Measurements from ENCODE around the gene C4B.
"Not testable (repeated sequence)": the region's sequence is repeated elsewhere in the genome, so short reads cannot be mapped to it uniquely, and the experiment has no call there.

C4B gene

GRCh38 chr6:32047084-32047478 is 32.5 kb downstream of the C4B start:
- TF ChIP-seq, protein P1, sequence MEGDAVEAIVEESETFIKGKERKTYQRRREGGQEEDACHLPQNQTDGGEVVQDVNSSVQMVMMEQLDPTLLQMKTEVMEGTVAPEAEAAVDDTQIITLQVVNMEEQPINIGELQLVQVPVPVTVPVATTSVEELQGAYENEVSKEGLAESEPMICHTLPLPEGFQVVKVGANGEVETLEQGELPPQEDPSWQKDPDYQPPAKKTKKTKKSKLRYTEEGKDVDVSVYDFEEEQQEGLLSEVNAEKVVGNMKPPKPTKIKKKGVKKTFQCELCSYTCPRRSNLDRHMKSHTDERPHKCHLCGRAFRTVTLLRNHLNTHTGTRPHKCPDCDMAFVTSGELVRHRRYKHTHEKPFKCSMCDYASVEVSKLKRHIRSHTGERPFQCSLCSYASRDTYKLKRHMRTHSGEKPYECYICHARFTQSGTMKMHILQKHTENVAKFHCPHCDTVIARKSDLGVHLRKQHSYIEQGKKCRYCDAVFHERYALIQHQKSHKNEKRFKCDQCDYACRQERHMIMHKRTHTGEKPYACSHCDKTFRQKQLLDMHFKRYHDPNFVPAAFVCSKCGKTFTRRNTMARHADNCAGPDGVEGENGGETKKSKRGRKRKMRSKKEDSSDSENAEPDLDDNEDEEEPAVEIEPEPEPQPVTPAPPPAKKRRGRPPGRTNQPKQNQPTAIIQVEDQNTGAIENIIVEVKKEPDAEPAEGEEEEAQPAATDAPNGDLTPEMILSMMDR (IDR thresholded peaks at IDR 0.05; ENCODE audit: poor library complexity, severe bottlenecking), result no peak
- Histone ChIP-seq H3K27me3 (ENCODE audit: insufficient read depth, poor library complexity, severe bottlenecking) (no peaks in the 10 kb centered on the region), H3K4me3 (ENCODE audit: severe bottlenecking) (no peak overlapping the region), H3K36me3 (ENCODE audit: low read depth) (no peaks in the 10 kb centered on the region), H3K4me1 (ENCODE audit: insufficient read depth, poor library complexity, severe bottlenecking) (peaks cover 13% of the 10 kb centered on the region), H3K9me3 (ENCODE audit: severe bottlenecking) (no peaks in the 10 kb centered on the region), H3K27ac (ENCODE audit: poor library complexity, severe bottlenecking) (no peak overlapping the region)
- peak; percentile 21; the same call in 2 of the 3 replicates for ATAC-seq (ENCODE audit: low read depth)
- DNase-seq (ENCODE audit: low spot score), result no peak

DNA sequence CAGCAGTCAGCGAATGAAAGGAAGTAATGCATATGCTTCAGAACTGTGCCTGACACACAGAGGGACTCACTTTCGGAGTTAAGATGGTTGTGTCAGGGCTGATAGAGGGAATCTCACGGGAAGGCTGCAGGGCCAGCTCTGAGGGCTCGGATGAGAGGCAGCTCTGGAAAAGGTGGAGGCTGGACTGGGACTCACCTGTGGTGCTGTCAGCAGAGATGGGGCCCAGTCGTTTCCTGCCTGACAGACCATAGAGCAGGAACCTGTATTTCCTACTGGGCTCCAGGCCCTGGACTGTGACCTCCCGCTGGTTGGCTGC is 32.9 kb downstream of the C4B start:
- Histone ChIP-seq H3K36me3 (ENCODE audit: low read depth) (no peaks in the 10 kb centered on the region), H3K4me3 (ENCODE audit: severe bottlenecking) (no peak overlapping the region), H3K4me1 (ENCODE audit: insufficient read depth, poor library complexity, severe bottlenecking) (peaks cover 13% of the 10 kb centered on the region), H3K9me3 (ENCODE audit: severe bottlenecking) (no peaks in the 10 kb centered on the region), H3K27ac (ENCODE audit: poor library complexity, severe bottlenecking) (no peak overlapping the region), H3K27me3 (ENCODE audit: insufficient read depth, poor library complexity, severe bottlenecking) (no peaks in the 10 kb centered on the region)
- TF ChIP-seq, protein P1 (IDR thresholded peaks at IDR 0.05; ENCODE audit: poor library complexity, severe bottlenecking), result no peak
- ATAC-seq (ENCODE audit: low read depth) (no peak), DNase-seq (ENCODE audit: low spot score) (no peak)

DNA sequence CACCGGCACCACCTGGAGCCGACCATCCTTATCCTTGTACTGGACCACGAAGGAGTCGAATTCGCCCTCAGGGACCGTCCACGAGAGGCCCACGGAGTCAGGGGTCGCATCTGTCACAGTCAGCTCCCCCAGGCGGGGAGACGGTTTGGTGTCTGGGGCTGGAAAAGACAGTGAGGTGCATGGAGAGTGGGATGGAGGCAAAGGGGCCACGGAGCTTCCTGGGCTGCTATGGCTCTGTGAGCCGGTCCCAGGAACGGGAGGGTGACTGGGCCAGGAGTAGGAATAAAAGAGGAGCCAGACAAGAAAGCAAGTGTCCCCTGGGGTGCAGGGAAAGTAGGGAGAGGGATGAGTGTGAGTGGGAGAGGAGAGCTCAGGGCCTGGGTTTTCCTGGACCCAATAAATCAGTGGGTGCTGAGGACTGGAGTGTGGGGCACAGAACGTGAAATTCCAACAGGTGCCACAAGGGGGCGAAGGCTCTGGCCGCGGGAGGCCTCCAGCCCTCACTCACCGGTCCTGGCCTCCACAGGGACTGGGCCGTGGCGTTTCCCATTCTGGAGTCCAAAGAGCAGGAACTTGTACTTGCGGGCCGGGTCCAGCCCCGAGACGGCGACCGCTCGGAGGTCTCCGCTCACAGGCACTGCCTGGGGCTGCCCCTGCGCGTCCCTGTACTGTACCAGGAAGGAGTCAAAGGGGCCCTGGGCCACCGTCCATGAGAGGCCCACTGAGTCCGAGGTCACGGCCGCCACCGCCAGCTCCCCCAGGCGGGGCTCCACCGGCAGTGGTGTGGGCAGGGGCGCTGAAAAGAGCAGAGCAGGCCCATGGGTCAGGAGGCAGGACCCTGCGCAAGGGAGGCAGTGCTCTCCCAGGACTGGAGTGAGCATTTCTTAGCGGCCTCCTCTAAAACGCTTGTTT is 33.5 kb downstream of the C4B start:
- H3K27me3 ChIP-seq (ENCODE audit: insufficient read depth, poor library complexity, severe bottlenecking), result no peaks in the 10 kb centered on the region
- H3K36me3 ChIP-seq (ENCODE audit: low read depth), result no peaks in the 10 kb centered on the region
- H3K9me3 ChIP-seq (ENCODE audit: severe bottlenecking), result no peaks in the 10 kb centered on the region
- peaks cover 13% of the 10 kb centered on the region for H3K4me1 ChIP-seq (ENCODE audit: insufficient read depth, poor library complexity, severe bottlenecking)
- no peak overlapping the region for H3K4me3 ChIP-seq (ENCODE audit: severe bottlenecking)
- DNase-seq (ENCODE audit: low spot score) (peak; percentile 56), ATAC-seq (ENCODE audit: low read depth) (peak; percentile 66)
- no peak overlapping the region for H3K27ac ChIP-seq (ENCODE audit: poor library complexity, severe bottlenecking)
- TF ChIP-seq, protein P1 (IDR thresholded peaks at IDR 0.05; ENCODE audit: poor library complexity, severe bottlenecking), result peak; percentile 81

DNA sequence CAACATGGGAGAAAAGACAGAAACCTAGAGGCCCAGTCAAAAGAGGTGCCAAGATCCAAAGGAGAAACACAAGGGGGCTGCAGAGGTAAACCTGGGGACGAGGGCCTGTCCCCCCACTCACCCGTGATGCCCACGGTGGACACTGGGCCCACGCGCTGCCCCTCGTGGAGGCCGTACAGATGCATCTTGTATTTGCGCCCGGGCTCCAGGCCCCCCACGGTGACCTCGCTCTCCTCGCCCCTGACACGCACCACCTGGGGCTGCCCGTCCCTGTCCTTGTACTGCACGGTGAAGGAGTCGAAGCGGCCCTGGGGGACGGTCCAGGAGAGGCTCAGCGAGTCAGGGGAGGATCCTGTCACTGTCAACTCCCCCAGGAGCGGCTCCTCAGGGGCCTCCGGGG is 34.6 kb downstream of the C4B start:
- not testable (repeated sequence) for H3K27ac ChIP-seq (ENCODE audit: poor library complexity, severe bottlenecking); DNase-seq (ENCODE audit: low spot score); H3K36me3 ChIP-seq (ENCODE audit: low read depth); ATAC-seq (ENCODE audit: low read depth); H3K4me3 ChIP-seq (ENCODE audit: severe bottlenecking); H3K9me3 ChIP-seq (ENCODE audit: severe bottlenecking); H3K27me3 ChIP-seq (ENCODE audit: insufficient read depth, poor library complexity, severe bottlenecking)
- peaks cover 13% of the 10 kb centered on the region for H3K4me1 ChIP-seq (ENCODE audit: insufficient read depth, poor library complexity, severe bottlenecking)

- H3K4me3 ChIP-seq (ENCODE audit: severe bottlenecking); H3K27ac ChIP-seq (ENCODE audit: poor library complexity, severe bottlenecking); H3K36me3 ChIP-seq (ENCODE audit: low read depth); ATAC-seq (ENCODE audit: low read depth); H3K9me3 ChIP-seq (ENCODE audit: severe bottlenecking); H3K27me3 ChIP-seq (ENCODE audit: insufficient read depth, poor library complexity, severe bottlenecking): not testable (repeated sequence)
- DNase-seq (ENCODE audit: low spot score), result peak; percentile 27
- H3K4me1 ChIP-seq (ENCODE audit: insufficient read depth, poor library complexity, severe bottlenecking), result peaks cover 13% of the 10 kb centered on the region
Observed at GRCh38 chr6:32049736-32050135, 35.1 kb downstream of the C4B start.

GRCh38 chr6:32050562-32050961 is 36.0 kb downstream of the C4B start:
- no peaks in the 10 kb centered on the region for H3K27me3 ChIP-seq (ENCODE audit: insufficient read depth, poor library complexity, severe bottlenecking)
- H3K4me3 ChIP-seq (ENCODE audit: severe bottlenecking), result no peak overlapping the region
- no peak overlapping the region for H3K27ac ChIP-seq (ENCODE audit: poor library complexity, severe bottlenecking)
- no peaks in the 10 kb centered on the region for H3K9me3 ChIP-seq (ENCODE audit: severe bottlenecking)
- TF ChIP-seq, protein P1 (IDR thresholded peaks at IDR 0.05; ENCODE audit: poor library complexity, severe bottlenecking), result no peak
- ATAC-seq (ENCODE audit: low read depth) (no peak), DNase-seq (ENCODE audit: low spot score) (no peak)
- peaks cover 13% of the 10 kb centered on the region for H3K4me1 ChIP-seq (ENCODE audit: insufficient read depth, poor library complexity, severe bottlenecking)
- H3K36me3 ChIP-seq (ENCODE audit: low read depth), result no peaks in the 10 kb centered on the region

- H3K36me3 ChIP-seq (ENCODE audit: low read depth); H3K4me3 ChIP-seq (ENCODE audit: severe bottlenecking); H3K27me3 ChIP-seq (ENCODE audit: insufficient read depth, poor library complexity, severe bottlenecking); H3K27ac ChIP-seq (ENCODE audit: poor library complexity, severe bottlenecking); H3K9me3 ChIP-seq (ENCODE audit: severe bottlenecking); ATAC-seq (ENCODE audit: low read depth); H3K4me1 ChIP-seq (ENCODE audit: insufficient read depth, poor library complexity, severe bottlenecking): not testable (repeated sequence)
- DNase-seq (ENCODE audit: low spot score), result peak; percentile 47
Observed at GRCh38 chr6:32052626-32053025, 38.0 kb downstream of the C4B start.

GRCh38 chr6:32053314-32053713 is 38.7 kb downstream of the C4B start:
- H3K36me3 ChIP-seq (ENCODE audit: low read depth); H3K4me1 ChIP-seq (ENCODE audit: insufficient read depth, poor library complexity, severe bottlenecking); H3K27ac ChIP-seq (ENCODE audit: poor library complexity, severe bottlenecking); H3K4me3 ChIP-seq (ENCODE audit: severe bottlenecking); H3K9me3 ChIP-seq (ENCODE audit: severe bottlenecking); ATAC-seq (ENCODE audit: low read depth); H3K27me3 ChIP-seq (ENCODE audit: insufficient read depth, poor library complexity, severe bottlenecking): not testable (repeated sequence)
- DNase-seq (ENCODE audit: low spot score), result peak; percentile 55
